Measurements from ENCODE around the gene TTC16.
A peak's percentile ranks its signal among the peaks of the same experiment; 100 is the strongest.

The TTC16 gene

GRCh38 chr9:127715470-127716337, at the start of gene TTC16, which contains the start of gene PTRH1:
TSS of gene TTC16 (plus strand) at chr9:127716079. CDS start at chr9:127716146, 67 bp downstream.
TSS of gene PTRH1 (minus strand) at chr9:127715663. CDS start at chr9:127715639, 24 bp downstream.
- DNase-seq (ENCODE audit: low spot score in 2 of 2) = peak; percentile 90 to 99
- peaks cover 4% of the 10 kb centered on the region for H3K4me1 ChIP-seq
- no peaks in the 10 kb centered on the region for H3K27me3 ChIP-seq (ENCODE audit: low read depth)
- no peaks in the 10 kb centered on the region for H3K36me3 ChIP-seq (replicated peaks)
- in situ Hi-C loops (cut with MboI; ENCODE audit: low sequenced_read_pairs) = no loop called here
- peak within 1 kb of the TSS; percentile 51 for H3K4me3 ChIP-seq
- H3K9me3 ChIP-seq = no peaks in the 10 kb centered on the region

- DNase-seq (ENCODE audit: low spot score in 2 of 2) = no peak
- peaks cover 7% of the 10 kb centered on the region; the same call in 1 of the 2 replicates for H3K36me3 ChIP-seq (replicated peaks)
These were observed 48.6 kb upstream of the TTC16 start for GRCh38 chr9:127667127-127667844.

GRCh38 chr9:127667906-127668305, 48.0 kb upstream of the TTC16 start:
- in situ Hi-C loops (cut with MboI; ENCODE audit: low sequenced_read_pairs) = no loop called here
- DNase-seq (ENCODE audit: low spot score in 2 of 2) = no peak
- Histone ChIP-seq H3K4me3 (no peak overlapping the region), H3K36me3 (replicated peaks) (peaks cover 4% of the 10 kb centered on the region; the same call in 1 of the 2 replicates), H3K4me1 (no peaks in the 10 kb centered on the region), H3K9me3 (no peaks in the 10 kb centered on the region), H3K27me3 (ENCODE audit: low read depth) (no peaks in the 10 kb centered on the region)

More at GRCh38 chr9:127667127-127667844, 48.6 kb upstream of the TTC16 start:
- H3K4me3 ChIP-seq = no peak overlapping the region
- no peaks in the 10 kb centered on the region for H3K27me3 ChIP-seq (ENCODE audit: low read depth)
- in situ Hi-C loops (cut with MboI; ENCODE audit: low sequenced_read_pairs) = no loop called here
- H3K4me1 ChIP-seq = no peaks in the 10 kb centered on the region
- no peaks in the 10 kb centered on the region for H3K9me3 ChIP-seq

- Histone ChIP-seq H3K9me3 (no peaks in the 10 kb centered on the region), H3K4me3 (no peak overlapping the region), H3K4me1 (no peaks in the 10 kb centered on the region), H3K27me3 (ENCODE audit: low read depth) (no peaks in the 10 kb centered on the region), H3K36me3 (replicated peaks) (peaks cover 9% of the 10 kb centered on the region; the same call in 1 of the 2 replicates)
- DNase-seq (ENCODE audit: low spot score in 2 of 2) = no peak
- in situ Hi-C loops (cut with MboI; ENCODE audit: low sequenced_read_pairs) = no loop called here
These were observed 42.6 kb upstream of the TTC16 start for GRCh38 chr9:127673234-127673633.

- DNase-seq (ENCODE audit: low spot score in 2 of 2) = no peak
- no peaks in the 10 kb centered on the region for H3K9me3 ChIP-seq
- in situ Hi-C loops (cut with MboI; ENCODE audit: low sequenced_read_pairs) = no loop called here
These were observed 39.2 kb upstream of the TTC16 start for GRCh38 chr9:127676638-127677037.

GRCh38 chr9:127679506-127679905, 36.4 kb upstream of the TTC16 start:
- in situ Hi-C loops (cut with MboI; ENCODE audit: low sequenced_read_pairs) = no loop called here
- Histone ChIP-seq H3K4me1 (no peaks in the 10 kb centered on the region), H3K4me3 (no peak overlapping the region), H3K27me3 (ENCODE audit: low read depth) (no peaks in the 10 kb centered on the region), H3K9me3 (no peaks in the 10 kb centered on the region), H3K36me3 (replicated peaks) (peaks cover 10% of the 10 kb centered on the region; the same call in 1 of the 2 replicates)
- DNase-seq (ENCODE audit: low spot score in 2 of 2) = no peak

More at GRCh38 chr9:127676638-127677037, 39.2 kb upstream of the TTC16 start:
- H3K4me1 ChIP-seq = no peaks in the 10 kb centered on the region
- no peak overlapping the region for H3K4me3 ChIP-seq
- peaks cover 13% of the 10 kb centered on the region; the same call in 1 of the 2 replicates for H3K36me3 ChIP-seq (replicated peaks)
- no peaks in the 10 kb centered on the region for H3K27me3 ChIP-seq (ENCODE audit: low read depth)

GRCh38 chr9:127680226-127680625, 35.7 kb upstream of the TTC16 start:
- H3K4me3 ChIP-seq = no peak overlapping the region
- in situ Hi-C loops (cut with MboI; ENCODE audit: low sequenced_read_pairs) = no loop called here
- H3K4me1 ChIP-seq = no peaks in the 10 kb centered on the region
- H3K9me3 ChIP-seq = no peaks in the 10 kb centered on the region
- peaks cover 10% of the 10 kb centered on the region; the same call in 1 of the 2 replicates for H3K36me3 ChIP-seq (replicated peaks)
- no peaks in the 10 kb centered on the region for H3K27me3 ChIP-seq (ENCODE audit: low read depth)
- no peak for DNase-seq (ENCODE audit: low spot score in 2 of 2)

- Histone ChIP-seq H3K4me1 (no peaks in the 10 kb centered on the region), H3K4me3 (no peak overlapping the region), H3K36me3 (replicated peaks) (peaks cover 10% of the 10 kb centered on the region; the same call in 1 of the 2 replicates), H3K9me3 (no peaks in the 10 kb centered on the region), H3K27me3 (ENCODE audit: low read depth) (no peaks in the 10 kb centered on the region)
- in situ Hi-C loops (cut with MboI; ENCODE audit: low sequenced_read_pairs) = no loop called here
- no peak for DNase-seq (ENCODE audit: low spot score in 2 of 2)
These were observed 35.0 kb upstream of the TTC16 start for GRCh38 chr9:127680846-127681245.

- in situ Hi-C loops (cut with MboI; ENCODE audit: low sequenced_read_pairs) = no loop called here
- no peak overlapping the region for H3K4me3 ChIP-seq
- no peak for DNase-seq (ENCODE audit: low spot score in 2 of 2)
- H3K4me1 ChIP-seq = no peaks in the 10 kb centered on the region
- no peaks in the 10 kb centered on the region for H3K9me3 ChIP-seq
- no peaks in the 10 kb centered on the region for H3K27me3 ChIP-seq (ENCODE audit: low read depth)
- H3K36me3 ChIP-seq (replicated peaks) = peaks cover 6% of the 10 kb centered on the region; the same call in 1 of the 2 replicates
These were observed 33.3 kb upstream of the TTC16 start for GRCh38 chr9:127682351-127683136.

GRCh38 chr9:127683723-127684122, 32.2 kb upstream of the TTC16 start:
- Histone ChIP-seq H3K4me1 (no peaks in the 10 kb centered on the region), H3K36me3 (replicated peaks) (peaks cover 6% of the 10 kb centered on the region; the same call in 1 of the 2 replicates), H3K9me3 (no peaks in the 10 kb centered on the region), H3K4me3 (no peak overlapping the region), H3K27me3 (ENCODE audit: low read depth) (no peaks in the 10 kb centered on the region)
- in situ Hi-C loops (cut with MboI; ENCODE audit: low sequenced_read_pairs) = no loop called here
- DNase-seq (ENCODE audit: low spot score in 2 of 2) = no peak

GRCh38 chr9:127684576-127684975, 31.3 kb upstream of the TTC16 start:
- DNase-seq (ENCODE audit: low spot score in 2 of 2) = no peak
- Histone ChIP-seq H3K27me3 (ENCODE audit: low read depth) (no peaks in the 10 kb centered on the region), H3K4me3 (no peak overlapping the region), H3K9me3 (no peaks in the 10 kb centered on the region), H3K36me3 (replicated peaks) (peaks cover 6% of the 10 kb centered on the region; the same call in 1 of the 2 replicates), H3K4me1 (no peaks in the 10 kb centered on the region)
- in situ Hi-C loops (cut with MboI; ENCODE audit: low sequenced_read_pairs) = no loop called here

GRCh38 chr9:127686461-127687393, 29.2 kb upstream of the TTC16 start:
- no peak overlapping the region for H3K4me3 ChIP-seq
- H3K27me3 ChIP-seq (ENCODE audit: low read depth) = no peaks in the 10 kb centered on the region
- no peaks in the 10 kb centered on the region for H3K9me3 ChIP-seq
- DNase-seq (ENCODE audit: low spot score in 2 of 2) = no peak
- H3K36me3 ChIP-seq (replicated peaks) = peaks cover 1% of the 10 kb centered on the region
- H3K4me1 ChIP-seq = no peaks in the 10 kb centered on the region
- in situ Hi-C loops (cut with MboI; ENCODE audit: low sequenced_read_pairs) = no loop called here
